Subcutaneous abdominal adipose tissue (tissue), 5 donors: Measurements from ENCODE around the gene FAM209A.
"Not testable (repeated sequence)": the region's sequence is repeated elsewhere in the genome, so short reads cannot be mapped to it uniquely, and the experiment has no call there.

ENCODE experiments used
- H3K27ac ChIP-seq: one replicate; pipeline ENCODE4 v1.7.0; 2013; ENCODE audit warnings: low read depth, mild to moderate bottlenecking, inconsistent platforms, low read length, moderate library complexity
- H3K27me3 ChIP-seq, 5 donors: one replicate each; pipeline ENCODE4 v1.7.0; 2013; ENCODE audit warnings: low read length in 5 of 5, inconsistent platforms in 1 of 5; ENCODE audit not compliant: control insufficient read depth in 5 of 5, insufficient read depth in 4 of 5
- H3K36me3 ChIP-seq, 5 donors: one replicate each; pipeline ENCODE4 v1.7.0; 2013; ENCODE audit warnings: low read length in 5 of 5; ENCODE audit not compliant: control insufficient read depth in 5 of 5, insufficient read depth in 5 of 5
- H3K4me1 ChIP-seq, 5 donors: one replicate each; pipeline ENCODE4 v1.7.0; 2013; ENCODE audit warnings: low read length in 5 of 5, mild to moderate bottlenecking in 3 of 5, moderate library complexity in 1 of 5; ENCODE audit not compliant: control insufficient read depth in 5 of 5, insufficient read depth in 5 of 5
- H3K4me3 ChIP-seq, 5 donors: one replicate each; pipeline ENCODE4 v1.7.0; 2013; ENCODE audit warnings: low read length in 5 of 5, low read depth in 1 of 5
- H3K9ac ChIP-seq, 5 donors: one replicate each; pipeline ENCODE4 v1.7.0; 2013; ENCODE audit warnings: low read length in 5 of 5, mild to moderate bottlenecking in 4 of 5, moderate library complexity in 3 of 5
- H3K9me3 ChIP-seq, 5 donors: one replicate each; pipeline ENCODE4 v1.7.0; 2013; ENCODE audit warnings: low read length in 5 of 5; ENCODE audit not compliant: control insufficient read depth in 5 of 5
- donor health status: healthy.
- donor health status: healthy.
- donor health status: healthy.
- donor health status: healthy.
- donor health status: healthy.

The FAM209A gene

GRCh38 chr20:56564526-56564925, 40.0 kb downstream of the FAM209A start:
- H3K27ac ChIP-seq, H3K36me3 ChIP-seq, H3K9me3 ChIP-seq, H3K4me1 ChIP-seq, H3K27me3 ChIP-seq, H3K4me3 ChIP-seq, H3K9ac ChIP-seq: not testable (repeated sequence)

GRCh38 chr20:56565511-56565910, 41.0 kb downstream of the FAM209A start:
- Histone ChIP-seq H3K36me3 (no peaks in the 10 kb centered on the region), H3K4me1 (no peaks in the 10 kb centered on the region), H3K9ac (no peak overlapping the region), H3K27ac (no peak overlapping the region), H3K4me3 (no peak overlapping the region), H3K9me3 (no peaks in the 10 kb centered on the region), H3K27me3 (peaks cover 0 to 2% (median 0%) of the 10 kb centered on the region in 5 donors)

GRCh38 chr20:56566621-56567020, 42.1 kb downstream of the FAM209A start:
- no peaks in the 10 kb centered on the region for H3K36me3 ChIP-seq
- H3K27ac ChIP-seq = no peak overlapping the region
- no peaks in the 10 kb centered on the region for H3K4me1 ChIP-seq
- no peaks in the 10 kb centered on the region for H3K9me3 ChIP-seq
- H3K9ac ChIP-seq = no peak overlapping the region
- H3K4me3 ChIP-seq = no peak overlapping the region
- peaks cover 0 to 2% (median 0%) of the 10 kb centered on the region in 5 donors for H3K27me3 ChIP-seq

- H3K27ac ChIP-seq = no peak overlapping the region
- no peaks in the 10 kb centered on the region for H3K36me3 ChIP-seq
- peaks cover 0 to 6% (median 0%) of the 10 kb centered on the region in 5 donors for H3K27me3 ChIP-seq
- H3K9ac ChIP-seq = no peak overlapping the region
- no peaks in the 10 kb centered on the region for H3K9me3 ChIP-seq
- H3K4me1 ChIP-seq = no peaks in the 10 kb centered on the region
- H3K4me3 ChIP-seq = no peak overlapping the region
Observed at GRCh38 chr20:56570832-56571231, 46.3 kb downstream of the FAM209A start.

- H3K9ac ChIP-seq = no peak overlapping the region
- peaks cover 0 to 6% (median 0%) of the 10 kb centered on the region in 5 donors for H3K27me3 ChIP-seq
- H3K36me3 ChIP-seq = no peaks in the 10 kb centered on the region
- no peaks in the 10 kb centered on the region for H3K9me3 ChIP-seq
- no peak overlapping the region for H3K27ac ChIP-seq
- no peaks in the 10 kb centered on the region for H3K4me1 ChIP-seq
- H3K4me3 ChIP-seq = no peak overlapping the region
Observed at GRCh38 chr20:56572172-56572571, 47.6 kb downstream of the FAM209A start.

- H3K9ac ChIP-seq = no peak overlapping the region
- no peaks in the 10 kb centered on the region for H3K36me3 ChIP-seq
- H3K9me3 ChIP-seq = no peaks in the 10 kb centered on the region
- no peak overlapping the region for H3K4me3 ChIP-seq
- H3K27ac ChIP-seq = no peak overlapping the region
- H3K4me1 ChIP-seq = no peaks in the 10 kb centered on the region
- peaks cover 0 to 6% (median 0%) of the 10 kb centered on the region in 5 donors for H3K27me3 ChIP-seq
Observed at GRCh38 chr20:56573986-56574385, 49.4 kb downstream of the FAM209A start.

GRCh38 chr20:56574531-56575142, 50.1 kb downstream of the FAM209A start:
- H3K27ac ChIP-seq = no peak overlapping the region
- no peaks in the 10 kb centered on the region for H3K4me1 ChIP-seq
- no peaks in the 10 kb centered on the region for H3K36me3 ChIP-seq
- H3K27me3 ChIP-seq = peaks cover 0 to 6% (median 0%) of the 10 kb centered on the region in 5 donors
- no peaks in the 10 kb centered on the region for H3K9me3 ChIP-seq
- no peak overlapping the region for H3K9ac ChIP-seq
- no peak overlapping the region for H3K4me3 ChIP-seq

- H3K27me3 ChIP-seq = peaks cover 0 to 6% (median 0%) of the 10 kb centered on the region in 5 donors
- no peak overlapping the region for H3K27ac ChIP-seq
- no peaks in the 10 kb centered on the region for H3K9me3 ChIP-seq
- no peak overlapping the region for H3K9ac ChIP-seq
- no peaks in the 10 kb centered on the region for H3K4me1 ChIP-seq
- H3K36me3 ChIP-seq = no peaks in the 10 kb centered on the region
- no peak overlapping the region for H3K4me3 ChIP-seq
Observed at GRCh38 chr20:56575157-56575556, 50.6 kb downstream of the FAM209A start.
